DMS114 treated with DMSO at 0.1 percent for 48 hours (cell line): ENCODE data around the gene SFN.
"Not testable (repeated sequence)": the region's sequence is repeated elsewhere in the genome, so short reads cannot be mapped to it uniquely, and the experiment has no call there.

Experiments
- DNase-seq: peaks from one replicate; lab custom pipeline; 2025; ENCODE audit not compliant: unreplicated experiment; lab: John Stamatoyannopoulos, UW

The SFN gene

GRCh38 chr1:26864610-26865480 lies 1.9 kb downstream of the SFN start:
- peak; percentile 90 for DNase-seq

GRCh38 chr1:26873097-26873496 lies 10.1 kb downstream of the SFN start:
- DNase-seq: not testable (repeated sequence)

- DNase-seq: no peak
Observed at GRCh38 chr1:26874896-26875295, 11.9 kb downstream of the SFN start.

- DNase-seq: no peak
Observed at GRCh38 chr1:26877326-26877725, 14.4 kb downstream of the SFN start.

GRCh38 chr1:26879793-26880192 lies 16.8 kb downstream of the SFN start:
- DNase-seq: no peak

- not testable (repeated sequence) for DNase-seq
Observed at GRCh38 chr1:26881611-26882010, 18.7 kb downstream of the SFN start.

GRCh38 chr1:26882696-26883463 lies 19.9 kb downstream of the SFN start:
- no peak for DNase-seq

- DNase-seq: peak; percentile 55
Observed at GRCh38 chr1:26887125-26887524, 24.2 kb downstream of the SFN start.

GRCh38 chr1:26888231-26888630 lies 25.3 kb downstream of the SFN start:
- DNase-seq: no peak

GRCh38 chr1:26889551-26890466 lies 26.9 kb downstream of the SFN start, which contains the start of gene GPN2:
Gene GPN2 (minus strand): TSS chr1:26890283. CDS start chr1:26890096, 187 bp downstream.
- DNase-seq: peak; percentile 73

GRCh38 chr1:26890467-26890796 lies 27.5 kb downstream of the SFN start:
- DNase-seq: no peak

GRCh38 chr1:26894263-26894662 lies 31.3 kb downstream of the SFN start:
- DNase-seq: no peak

- no peak for DNase-seq
Observed at GRCh38 chr1:26897351-26897750, 34.4 kb downstream of the SFN start.

GRCh38 chr1:26900001-26900814 lies 37.3 kb downstream of the SFN start, which contains the start of gene GPATCH3:
Gene GPATCH3 (minus strand): TSS chr1:26900467. CDS start chr1:26900442, 25 bp downstream.
- peak; percentile 83 for DNase-seq

GRCh38 chr1:26900815-26901511 lies 38.0 kb downstream of the SFN start:
- DNase-seq: no peak

- no peak for DNase-seq
Observed at GRCh38 chr1:26907071-26907917, 44.3 kb downstream of the SFN start.

GRCh38 chr1:26909951-26910342 lies 47.0 kb downstream of the SFN start:
- DNase-seq: no peak

- DNase-seq: no peak
Observed at GRCh38 chr1:26910343-26911160, 47.6 kb downstream of the SFN start.
